NCI-H82 treated with DMSO at 0.1 percent for 48 hours (cell line): ENCODE measurements around the gene KCNQ5.

Source experiments
- DNase-seq: peaks from one replicate; lab custom pipeline; 2025; ENCODE audit not compliant: unreplicated experiment; lab: John Stamatoyannopoulos, UW

The KCNQ5 gene

GRCh38 chr6:72984981-72985665, 363.3 kb downstream of the KCNQ5 start:
- no peak for DNase-seq

GRCh38 chr6:72987301-72987700, 365.4 kb downstream of the KCNQ5 start:
- DNase-seq: no peak

GRCh38 chr6:72999995-73000394, 378.1 kb downstream of the KCNQ5 start:
- DNase-seq: no peak

GRCh38 chr6:73000460-73000859, 378.6 kb downstream of the KCNQ5 start:
- no peak for DNase-seq

GRCh38 chr6:73002588-73002987, 380.7 kb downstream of the KCNQ5 start:
- no peak for DNase-seq

GRCh38 chr6:73003302-73003701, 381.4 kb downstream of the KCNQ5 start:
- no peak for DNase-seq

- DNase-seq: no peak
These were observed 382.4 kb downstream of the KCNQ5 start for GRCh38 chr6:73004231-73004630.

GRCh38 chr6:73004861-73005260, 383.0 kb downstream of the KCNQ5 start:
- DNase-seq: no peak

GRCh38 chr6:73006146-73006545, 384.3 kb downstream of the KCNQ5 start:
- DNase-seq: no peak

- DNase-seq: no peak
These were observed 390.1 kb downstream of the KCNQ5 start for GRCh38 chr6:73011945-73012344.

GRCh38 chr6:73017476-73017875, 395.6 kb downstream of the KCNQ5 start:
- DNase-seq: no peak

- no peak for DNase-seq
These were observed 402.7 kb downstream of the KCNQ5 start for GRCh38 chr6:73024598-73024997.

GRCh38 chr6:73027691-73028090, 405.8 kb downstream of the KCNQ5 start:
- no peak for DNase-seq

GRCh38 chr6:73028124-73028766, 406.4 kb downstream of the KCNQ5 start:
- DNase-seq: no peak

GRCh38 chr6:73028893-73029450, 407.1 kb downstream of the KCNQ5 start:
- no peak for DNase-seq

- no peak for DNase-seq
These were observed 408.4 kb downstream of the KCNQ5 start for GRCh38 chr6:73030257-73030656.

GRCh38 chr6:73030791-73031782, 409.2 kb downstream of the KCNQ5 start:
- DNase-seq: no peak

- DNase-seq: no peak
These were observed 410.7 kb downstream of the KCNQ5 start for GRCh38 chr6:73032586-73032985.

- DNase-seq: no peak
These were observed 414.8 kb downstream of the KCNQ5 start for GRCh38 chr6:73036689-73037088.

GRCh38 chr6:73041051-73041450, 419.2 kb downstream of the KCNQ5 start:
- no peak for DNase-seq

- DNase-seq: no peak
These were observed 421.0 kb downstream of the KCNQ5 start for GRCh38 chr6:73042892-73043291.
